HepG2 (cell line): Measurements from ENCODE around the gene ETS2. TPM values are rescaled to one million over a fixed set of nuclear protein-coding genes. Genes with fewer than 3 reads are reported as not detected.

ENCODE experiments used
- ATAC-seq: fragments of 200-7000 bp; cut with Tn5 transposase; 3 replicates; pipeline ENCODE4 v1.9.1; 2020; ENCODE audit warnings: mild to moderate bottlenecking, moderate library complexity
- BruUV-seq: library from RNA; stranded (reverse); fragments of 400-500 nt; replicated peaks from 2 replicates; lab custom pipeline; 2021; lab: Mats Ljungman, UMichigan
- CTCF ChIA-PET: fragments of 300-600 bp; formaldehyde crosslinking; extraction: SDS; loops from one replicate; lab custom pipeline; 2021; ENCODE audit warnings: low total read pairs, inconsistent platforms, low intra/inter-chr PET ratio; lab: Yijun Ruan, JAX
- POLR2A ChIA-PET: fragments of 350-600 bp; sonication (Branson Sonifier 250); formaldehyde crosslinking; loops from one replicate; lab custom pipeline; 2020; ENCODE audit warnings: antibody characterized with exemption, inconsistent platforms; lab: Yijun Ruan, JAX
- DNase-seq: peaks from one replicate; pipeline ENCODE4 v3.0.0-alpha.2; 2015; ENCODE audit warnings: low spot score
- FAIRE-seq: peaks from 3 replicates; lab custom pipeline; 2011; peaks lifted over from hg19 to GRCh38; lab: Jason Lieb, UNC
- H2AFZ ChIP-seq: one replicate; pipeline ENCODE4 v1.6.1; 2011; ENCODE audit warnings: low read length, inconsistent platforms
- H3K27ac ChIP-seq: fragments of 300-600 bp; 3 replicates; pipeline ENCODE4 v1.8.0; 2011; ENCODE audit warnings: mixed run types, mild to moderate bottlenecking, mixed read lengths, low read length, inconsistent platforms; ENCODE audit not compliant: insufficient read depth; ENCODE audit errors: extremely low read length
- H3K27me3 ChIP-seq, 2 experiments: fragments of 200-600 bp in 1 of 2; 2 replicates in 1 of 2; 3 replicates in 1 of 2; pipeline versions ENCODE4 v1.6.0 to v1.8.0; 2011; ENCODE audit warnings: low read length in 2 of 2, mild to moderate bottlenecking in 2 of 2, moderate library complexity in 2 of 2, inconsistent platforms in 1 of 2; ENCODE audit not compliant: insufficient read depth in 2 of 2, control insufficient read depth in 1 of 2
- H3K36me3 ChIP-seq, 2 experiments: fragments of 200-600 bp in 1 of 2; replicated peaks in 1 of 2; 2 replicates in 1 of 2; 3 replicates in 1 of 2; pipeline versions ENCODE4 v1.5.1 to v1.8.0; 2011; ENCODE audit warnings: low read length in 2 of 2, inconsistent platforms in 1 of 2; ENCODE audit not compliant: insufficient read depth in 2 of 2, control insufficient read depth in 1 of 2
- H3K4me1 ChIP-seq: 2 replicates; pipeline ENCODE4 v1.5.1; 2012; ENCODE audit warnings: low read length, inconsistent platforms; ENCODE audit not compliant: insufficient read depth
- H3K4me2 ChIP-seq: 2 replicates; pipeline ENCODE4 v1.6.0; 2011; ENCODE audit warnings: low read depth, low read length, inconsistent platforms
- H3K4me3 ChIP-seq, 3 experiments: fragments of 200-600 bp in 1 of 3; sonication (generic), shearing (Covaris generic) in 1 of 3; replicated peaks in 1 of 3; 2 replicates each; pipeline ENCODE4 v1.5.1; 2011 to 2016; ENCODE audit warnings: low read length in 3 of 3, inconsistent platforms in 2 of 3, low read depth in 2 of 3, mild to moderate bottlenecking in 2 of 3, control low read depth in 1 of 3, mixed read lengths in 1 of 3; ENCODE audit not compliant: insufficient read depth in 1 of 3
- H3K79me2 ChIP-seq: one replicate; pipeline ENCODE4 v1.6.1; 2011; ENCODE audit warnings: low read length, inconsistent platforms; ENCODE audit not compliant: insufficient read depth
- H3K9ac ChIP-seq: 2 replicates; pipeline ENCODE4 v1.6.0; 2011; ENCODE audit warnings: mild to moderate bottlenecking, low read depth, low read length, inconsistent platforms; ENCODE audit not compliant: insufficient read depth
- H3K9me3 ChIP-seq: 2 replicates; pipeline ENCODE4 v1.5.1; 2012; ENCODE audit warnings: mild to moderate bottlenecking, low read length
- H4K20me1 ChIP-seq: 2 replicates; pipeline ENCODE4 v1.6.0; 2011; ENCODE audit warnings: inconsistent platforms, mild to moderate bottlenecking, low read length, moderate library complexity; ENCODE audit not compliant: insufficient read depth
- CENPT ChIP-seq: sonication (generic); formaldehyde crosslinking; IDR thresholded peaks from 2 replicates; pipeline ENCODE4 v1.8.0; 2022; ENCODE audit warnings: low read depth, mild to moderate bottlenecking, moderate library complexity, missing genetic modification reagents
- FOXC1 ChIP-seq: sonication (generic); formaldehyde crosslinking; IDR thresholded peaks from 2 replicates; pipeline ENCODE4 v1.8.0; 2022; ENCODE audit warnings: mild to moderate bottlenecking, missing genetic modification reagents, borderline replicate concordance
- FOXM1 ChIP-seq: sonication (generic); formaldehyde crosslinking; IDR thresholded peaks from 2 replicates; pipeline ENCODE4 v1.5.0; 2020; ENCODE audit warnings: missing genetic modification reagents
- HNF4G ChIP-seq, 2 experiments: sonication (generic) in 1 of 2; formaldehyde crosslinking in 1 of 2; IDR thresholded peaks; 2 replicates each; pipeline versions ENCODE4 v1.4.0 to v1.6.1; 2011 to 2020; ENCODE audit warnings: borderline replicate concordance in 2 of 2, low read depth in 2 of 2, mild to moderate bottlenecking in 2 of 2, low read length in 1 of 2, missing genetic modification reagents in 1 of 2, moderate library complexity in 1 of 2
- HNRNPL ChIP-seq: fragments of 200-400 bp; formaldehyde crosslinking; IDR thresholded peaks from 2 replicates; pipeline ENCODE4 v1.6.1; 2017; ENCODE audit warnings: mild to moderate bottlenecking, low read depth, low read length
- PHF20 ChIP-seq: sonication (generic); formaldehyde crosslinking; IDR thresholded peaks from 2 replicates; pipeline ENCODE4 v1.5.0; 2020; ENCODE audit warnings: mild to moderate bottlenecking, missing genetic modification reagents
- REST ChIP-seq, 2 experiments: IDR thresholded peaks; 2 replicates each; pipeline ENCODE4 v1.6.1; 2011 to 2012; ENCODE audit warnings: low read length in 2 of 2, borderline replicate concordance in 1 of 2, low read depth in 1 of 2, mild to moderate bottlenecking in 1 of 2, moderate library complexity in 1 of 2
- RFX3 ChIP-seq: IDR thresholded peaks from 2 replicates; pipeline ENCODE4 v1.6.1; 2016; ENCODE audit warnings: missing biosample characterization, missing genetic modification reagents
- RFXAP ChIP-seq: sonication (generic); formaldehyde crosslinking; IDR thresholded peaks from 2 replicates; pipeline ENCODE4 v1.4.0; 2020; ENCODE audit warnings: missing genetic modification reagents, borderline replicate concordance
- ZNF333 ChIP-seq: sonication (generic); formaldehyde crosslinking; IDR thresholded peaks from 2 replicates; pipeline ENCODE4 v1.4.0; 2020; ENCODE audit warnings: mild to moderate bottlenecking, missing genetic modification reagents, borderline replicate concordance
- ZNF337 ChIP-seq: sonication (generic); formaldehyde crosslinking; IDR thresholded peaks from 2 replicates; pipeline ENCODE4 v1.5.1; 2020; ENCODE audit warnings: missing genetic modification reagents, low read depth, mild to moderate bottlenecking, borderline replicate concordance
- ZNF383 ChIP-seq: sonication (generic); formaldehyde crosslinking; IDR thresholded peaks from 2 replicates; pipeline ENCODE4 v1.4.0; 2020; ENCODE audit warnings: missing genetic modification reagents, mild to moderate bottlenecking, borderline replicate concordance
- ZNF530 ChIP-seq: sonication (generic); formaldehyde crosslinking; IDR thresholded peaks from 2 replicates; pipeline ENCODE4 v1.5.0; 2020; ENCODE audit warnings: low read depth, mild to moderate bottlenecking, missing genetic modification reagents
- ZNF589 ChIP-seq: sonication (generic); formaldehyde crosslinking; conservative IDR thresholded peaks from 2 replicates; pipeline ENCODE4 v1.8.0; 2022; ENCODE audit warnings: mild to moderate bottlenecking, moderate library complexity, missing genetic modification reagents
- WGBS: methylation state at CpG from one replicate; pipeline ENCODE4 v1.1.6; 2017; ENCODE audit warnings: low lambda C conversion rate; 5-methylcytosine and 5-hydroxymethylcytosine counted together
- in situ Hi-C: cut with HindIII; loops from 2 replicates; pipeline ENCODE4 v1.10.0; 2017; ENCODE audit warnings: low pct_unique_long_range_greater_than_20kb; ENCODE audit not compliant: extremely low pct_ligation_motif_present
- intact Hi-C: fragments of 100-400 bp; cut with micrococcal nuclease; formaldehyde crosslinking; loops from one replicate; pipeline ENCODE4 v1.10.0; 2022; ENCODE audit not compliant: unreplicated experiment
- polyA plus RNA-seq, 8 experiments: library from polyadenylated mRNA; depleted of rRNA in 3 of 8; stranded (reverse) in 7 of 8; unstranded in 1 of 8; fragments of >200 nt; fragmentation: Illumina TruSeq in 4 of 8; extraction: Trizol in 4 of 8; gene quantifications; 2 replicates each; pipeline versions ENCODE4 v1.2.1 to v1.2.3, GENCODE V29; 2011 to 2016; ENCODE audit warnings: low read depth in 4 of 8, missing spikeins in 1 of 8, mixed read lengths in 1 of 8; ENCODE audit not compliant: insufficient read depth in 1 of 8
- total RNA-seq, 5 experiments: library from RNA; depleted of rRNA; stranded (reverse); fragments of >200 nt; fragmentation: Illumina TruSeq; extraction: Trizol; gene quantifications; 2 replicates each; pipeline ENCODE4 v1.2.3, GENCODE V29; 2016; ENCODE audit warnings: low read depth in 1 of 5

ETS2 gene
- total and polyA plus RNA-seq, 2 of the 13 experiments (the other 11 are each of a cell fraction or from before 2014, with no cell fraction given): 24.6 to 64.4 TPM

- CTCF ChIA-PET: no interaction called here
- no peak for ATAC-seq
- H3K4me1 ChIP-seq: no peaks in the 10 kb centered on the region
- intact Hi-C loops: no loop called here
- no peak overlapping the region for H3K9ac ChIP-seq
- no peak overlapping the region for H3K4me3 ChIP-seq
- no peaks in the 10 kb centered on the region for H3K9me3 ChIP-seq
- no peaks in the 10 kb centered on the region for H4K20me1 ChIP-seq
- H3K4me2 ChIP-seq: no peak overlapping the region
- no peak for DNase-seq
- H3K36me3 ChIP-seq: no peaks in the 10 kb centered on the region
- TF ChIP-seq FOXC1 (no peak), ZNF530 (CRISPR knock-in tag) (no peak), FOXM1 (CRISPR knock-in tag) (no peak), HNRNPL (no peak), ZNF383 (CRISPR knock-in tag) (no peak), REST (IDR thresholded peaks at IDR 0.05; ENCODE audit: borderline replicate concordance in 1 of 2, low read depth in 1 of 2, low read length in 2 of 2) (no peak), ZNF589 (CRISPR knock-in tag) (no peak), RFX3 (CRISPR knock-in tag) (no peak), CENPT (CRISPR knock-in tag) (no peak), HNF4G (IDR thresholded peaks at IDR 0.05; ENCODE audit: borderline replicate concordance, low read depth, low read length) (no peak), HNF4G (CRISPR knock-in tag; IDR thresholded peaks at IDR 0.05; ENCODE audit: borderline replicate concordance, low read depth) (no peak), RFXAP (CRISPR knock-in tag) (no peak), ZNF337 (CRISPR knock-in tag) (no peak), ZNF333 (CRISPR knock-in tag) (no peak), PHF20 (no peak)
- TF ChIP-seq, all 625 proteins: peak for 0
- no peak overlapping the region for H3K27ac ChIP-seq
- no peaks in the 10 kb centered on the region for H3K79me2 ChIP-seq
- no TSS peak for BruUV-seq
- no peaks in the 10 kb centered on the region for H3K27me3 ChIP-seq
- POLR2A ChIA-PET: no interaction called here
- 51% methylated on average over 2 of the region's 3 CpGs for WGBS
- FAIRE-seq: no peak
- in situ Hi-C loops: no loop called here
- H2AFZ ChIP-seq: no peak overlapping the region
Observed at GRCh38 chr21:38869196-38869595, 63.5 kb downstream of the ETS2 start.
